Esophagus (tissue), 2 donors: ENCODE data around the gene REN. TPM values are rescaled to one million over a fixed set of nuclear protein-coding genes. Genes with fewer than 3 reads are reported as not detected.

ENCODE experiments used
- H3K27ac ChIP-seq, 2 donors: one replicate each; pipeline ENCODE4 v1.5.1; 2013; ENCODE audit warnings: low read depth in 2 of 2, mild to moderate bottlenecking in 2 of 2, inconsistent platforms in 1 of 2, low read length in 1 of 2, moderate library complexity in 1 of 2
- H3K27me3 ChIP-seq, 2 donors: one replicate each; pipeline ENCODE4 v1.6.1; 2013; ENCODE audit warnings: low read length in 2 of 2, control low read depth in 1 of 2, mild to moderate bottlenecking in 1 of 2; ENCODE audit not compliant: insufficient read depth in 2 of 2, control insufficient read depth in 1 of 2
- H3K36me3 ChIP-seq, 2 donors: one replicate each; pipeline ENCODE4 v1.6.1; 2013; ENCODE audit warnings: low read length in 1 of 2; ENCODE audit not compliant: control insufficient read depth in 2 of 2, insufficient read depth in 2 of 2
- H3K4me1 ChIP-seq, 2 donors: one replicate each; pipeline ENCODE4 v1.6.1; 2013; ENCODE audit warnings: low read length in 1 of 2; ENCODE audit not compliant: control insufficient read depth in 2 of 2, insufficient read depth in 2 of 2
- H3K4me3 ChIP-seq, 2 donors: one replicate each; pipeline ENCODE4 v1.5.1; 2013; ENCODE audit warnings: low read length in 2 of 2, mild to moderate bottlenecking in 2 of 2, low read depth in 1 of 2, moderate library complexity in 1 of 2
- H3K9me3 ChIP-seq, 2 donors: one replicate each; pipeline ENCODE4 v1.6.1; 2013; ENCODE audit warnings: mild to moderate bottlenecking in 2 of 2, low read depth in 1 of 2, low read length in 1 of 2, moderate library complexity in 1 of 2; ENCODE audit not compliant: control insufficient read depth in 2 of 2, insufficient read depth in 1 of 2
- WGBS, 2 donors: extraction: QIAGEN DNeasy Blood & Tissue Kit; methylation state at CpG; one replicate each; pipeline ENCODE4 v1.1.7; 2013; 5-methylcytosine and 5-hydroxymethylcytosine counted together
- polyA plus RNA-seq, 2 donors: library from polyadenylated mRNA; stranded (reverse); fragments of 200-250 nt; gene quantifications; one replicate each; pipeline ENCODE4 v1.2.3, GENCODE V29; 2013
- donor health status: healthy with polysubstance abuse.
- donor health status: Bipolar disorder and iron deficiency.

REN gene
- polyA plus RNA-seq, 2 donors = 0.18 to 0.27 TPM

- H3K4me3 ChIP-seq = peak overlapping the region; percentile 66 to 68
- H3K4me1 ChIP-seq = peaks cover 11 to 30% of the 10 kb centered on the region in 2 donors
- peak overlapping the region; percentile 34 to 72 for H3K27ac ChIP-seq
Observed at GRCh38 chr1:204150702-204151551, 15.2 kb downstream of the REN start.

DNA sequence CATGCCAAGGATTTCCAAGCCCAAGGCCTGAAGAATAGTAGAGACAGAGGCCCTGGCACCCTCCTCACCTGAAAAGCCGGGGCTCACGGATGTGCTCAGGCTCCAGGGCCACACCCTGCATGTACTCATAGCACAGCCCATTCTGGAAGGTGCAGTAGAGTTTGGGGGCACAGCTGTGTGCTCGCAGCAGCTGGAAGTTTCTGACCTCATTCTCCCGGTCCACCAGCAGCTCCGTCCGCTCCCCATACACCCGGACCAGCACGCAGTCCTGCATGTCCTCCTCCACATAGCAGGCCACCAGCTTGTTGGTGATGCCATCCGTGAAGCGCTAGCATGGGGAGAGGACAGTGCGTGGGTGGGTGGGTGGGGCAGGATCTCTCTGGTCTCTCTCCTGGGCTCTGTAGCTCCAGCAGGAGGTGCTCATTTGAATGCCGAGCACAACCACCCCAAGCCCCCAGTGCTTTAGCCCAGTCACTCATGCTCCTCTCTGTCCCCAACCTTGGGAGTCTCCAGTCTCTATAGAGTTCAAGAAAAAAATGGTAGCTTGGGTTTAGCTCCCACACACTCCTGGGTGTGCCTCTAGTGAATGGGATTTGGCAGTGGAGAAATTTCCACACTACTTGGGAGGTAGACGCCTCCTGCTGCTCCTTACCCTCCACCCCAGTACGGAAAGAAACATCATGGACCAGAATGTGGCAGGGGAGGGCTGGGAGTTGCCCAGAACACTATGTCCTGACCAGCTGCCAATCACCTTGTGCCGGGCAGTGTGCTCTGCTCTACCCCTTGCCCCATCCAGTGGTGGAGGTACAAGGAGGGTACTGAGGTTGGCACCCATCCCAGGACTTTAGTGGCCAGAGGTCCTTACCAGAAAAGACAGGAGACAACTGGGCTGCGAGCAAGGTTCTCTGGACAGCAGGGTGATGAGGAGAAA, 16.2 kb downstream of the REN start:
- Histone ChIP-seq H3K4me3 (no peak overlapping the region), H3K36me3 (peaks cover 0 to 3% of the 10 kb centered on the region in 2 donors), H3K27ac (peak overlapping the region in 1 of 2 donors; percentile 47), H3K9me3 (no peaks in the 10 kb centered on the region), H3K4me1 (peaks cover 10 to 25% of the 10 kb centered on the region in 2 donors), H3K27me3 (no peaks in the 10 kb centered on the region)
- WGBS, 2 donors = 73 to 79% methylated on average over 16 of the region's 16 CpGs

More at GRCh38 chr1:204150702-204151551, 15.2 kb downstream of the REN start:
- H3K27me3 ChIP-seq = no peaks in the 10 kb centered on the region
- no peaks in the 10 kb centered on the region for H3K9me3 ChIP-seq
- peaks cover 0 to 2% of the 10 kb centered on the region in 2 donors for H3K36me3 ChIP-seq
- whole genome bisulfite sequencing, 2 donors = 28 to 31% methylated on average over 33 of the region's 33 CpGs

GRCh38 chr1:204149107-204149506, 17.0 kb downstream of the REN start:
- H3K27ac ChIP-seq = peak overlapping the region in 1 of 2 donors; percentile 7
- 43 to 51% methylated on average over 2 of the region's 2 CpGs for WGBS, 2 donors
- H3K36me3 ChIP-seq = peaks cover 0 to 3% of the 10 kb centered on the region in 2 donors
- no peaks in the 10 kb centered on the region for H3K27me3 ChIP-seq
- H3K4me3 ChIP-seq = no peak overlapping the region
- H3K9me3 ChIP-seq = no peaks in the 10 kb centered on the region
- peaks cover 8 to 19% of the 10 kb centered on the region in 2 donors for H3K4me1 ChIP-seq

DNA sequence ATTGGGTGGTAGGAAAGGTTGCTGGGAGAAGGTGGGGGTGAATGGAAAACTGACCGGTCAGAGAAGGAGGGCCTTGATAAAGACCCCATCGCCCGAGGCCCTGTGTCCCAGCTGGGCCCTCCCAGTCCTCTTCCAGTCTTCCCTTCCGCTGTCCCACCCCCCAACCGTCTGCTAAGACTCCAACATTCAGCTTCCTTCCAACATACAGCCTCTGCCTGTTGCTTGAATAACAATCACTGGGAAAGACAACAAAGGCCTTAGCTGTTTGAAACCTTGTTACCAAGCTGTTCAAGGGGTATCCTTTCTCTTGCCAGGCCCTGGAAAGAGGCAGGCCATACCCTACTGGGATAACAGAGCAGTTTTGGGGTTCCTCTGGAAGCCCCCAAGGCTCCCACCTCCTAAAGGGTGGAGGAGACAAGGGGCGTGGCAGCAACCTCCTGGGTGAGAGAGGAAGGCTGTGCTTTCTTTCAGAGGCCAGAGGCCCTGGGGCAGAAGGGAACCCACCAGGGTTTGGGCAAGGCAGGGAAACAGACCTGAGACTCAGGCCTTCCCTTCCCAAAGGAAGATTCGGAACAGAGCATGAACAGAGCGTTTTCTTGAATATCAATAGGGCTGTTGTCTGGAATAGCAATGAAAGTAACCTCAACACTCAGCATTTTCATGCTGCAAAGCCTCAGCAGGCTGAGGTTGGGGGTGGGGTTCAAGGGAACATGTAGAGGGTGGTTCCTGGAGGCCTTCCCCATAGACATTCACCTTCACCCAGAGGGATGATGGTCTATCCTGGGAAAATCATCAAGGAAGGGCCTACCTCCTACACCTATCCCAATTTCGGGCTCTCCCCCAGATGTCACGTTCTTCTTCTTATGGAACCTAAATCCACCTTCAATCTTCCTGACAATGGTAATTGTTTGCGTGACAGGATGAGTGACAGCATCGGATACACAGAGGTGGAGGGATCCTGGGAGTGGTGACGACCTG, 18.4 kb downstream of the REN start:
- H3K9me3 ChIP-seq = no peaks in the 10 kb centered on the region
- no peaks in the 10 kb centered on the region for H3K27me3 ChIP-seq
- H3K4me3 ChIP-seq = no peak overlapping the region
- H3K27ac ChIP-seq = no peak overlapping the region
- peaks cover 0 to 3% of the 10 kb centered on the region in 2 donors for H3K36me3 ChIP-seq
- peaks cover 6 to 14% of the 10 kb centered on the region in 2 donors for H3K4me1 ChIP-seq
- WGBS, 2 donors = 82 to 83% methylated on average over 13 of the region's 13 CpGs

GRCh38 chr1:204146965-204147364, 19.2 kb downstream of the REN start:
- Histone ChIP-seq H3K4me3 (no peak overlapping the region), H3K36me3 (peaks cover 0 to 3% of the 10 kb centered on the region in 2 donors), H3K27me3 (no peaks in the 10 kb centered on the region), H3K9me3 (no peaks in the 10 kb centered on the region), H3K27ac (no peak overlapping the region), H3K4me1 (peaks cover 4 to 8% of the 10 kb centered on the region in 2 donors)
- WGBS, 2 donors = 94 to 95% methylated on average over 7 of the region's 7 CpGs

- Histone ChIP-seq H3K9me3 (no peaks in the 10 kb centered on the region), H3K4me1 (peaks cover 3 to 8% of the 10 kb centered on the region in 2 donors), H3K27me3 (no peaks in the 10 kb centered on the region), H3K4me3 (no peak overlapping the region), H3K36me3 (peaks cover 0 to 3% of the 10 kb centered on the region in 2 donors), H3K27ac (no peak overlapping the region)
- WGBS, 2 donors = 79 to 87% methylated on average over 6 of the region's 6 CpGs
Observed at GRCh38 chr1:204146309-204146708, 19.8 kb downstream of the REN start.

DNA sequence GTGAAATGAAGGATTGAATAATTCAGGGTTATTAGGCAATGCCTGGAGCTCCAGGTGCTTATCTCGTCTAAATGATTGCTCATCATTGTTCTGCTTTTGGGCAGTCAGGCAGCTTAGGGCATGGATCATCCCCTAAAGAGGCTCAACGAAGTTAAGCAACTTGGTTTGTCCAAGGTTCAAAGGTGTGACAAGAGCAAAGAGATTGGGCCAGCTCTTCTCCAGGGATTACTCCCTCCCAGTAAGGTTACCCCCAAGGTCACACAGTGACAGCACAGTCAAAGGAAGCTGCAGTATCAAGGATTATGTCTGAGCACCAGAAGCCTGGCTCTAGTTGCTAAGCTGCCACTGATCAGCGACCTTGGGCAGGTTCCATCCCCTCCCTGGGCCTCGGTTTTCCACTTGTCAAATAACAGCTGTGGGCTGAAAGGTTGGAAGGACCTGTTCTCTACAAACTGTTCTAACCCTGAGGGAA, 21.1 kb downstream of the REN start:
- H3K9me3 ChIP-seq = no peaks in the 10 kb centered on the region
- H3K4me3 ChIP-seq = no peak overlapping the region
- no peak overlapping the region for H3K27ac ChIP-seq
- H3K4me1 ChIP-seq = peaks cover 0 to 4% of the 10 kb centered on the region in 2 donors
- 48 to 52% methylated on average over 4 of the region's 4 CpGs for WGBS, 2 donors
- no peaks in the 10 kb centered on the region for H3K27me3 ChIP-seq
- H3K36me3 ChIP-seq = peaks cover 0 to 3% of the 10 kb centered on the region in 2 donors

DNA sequence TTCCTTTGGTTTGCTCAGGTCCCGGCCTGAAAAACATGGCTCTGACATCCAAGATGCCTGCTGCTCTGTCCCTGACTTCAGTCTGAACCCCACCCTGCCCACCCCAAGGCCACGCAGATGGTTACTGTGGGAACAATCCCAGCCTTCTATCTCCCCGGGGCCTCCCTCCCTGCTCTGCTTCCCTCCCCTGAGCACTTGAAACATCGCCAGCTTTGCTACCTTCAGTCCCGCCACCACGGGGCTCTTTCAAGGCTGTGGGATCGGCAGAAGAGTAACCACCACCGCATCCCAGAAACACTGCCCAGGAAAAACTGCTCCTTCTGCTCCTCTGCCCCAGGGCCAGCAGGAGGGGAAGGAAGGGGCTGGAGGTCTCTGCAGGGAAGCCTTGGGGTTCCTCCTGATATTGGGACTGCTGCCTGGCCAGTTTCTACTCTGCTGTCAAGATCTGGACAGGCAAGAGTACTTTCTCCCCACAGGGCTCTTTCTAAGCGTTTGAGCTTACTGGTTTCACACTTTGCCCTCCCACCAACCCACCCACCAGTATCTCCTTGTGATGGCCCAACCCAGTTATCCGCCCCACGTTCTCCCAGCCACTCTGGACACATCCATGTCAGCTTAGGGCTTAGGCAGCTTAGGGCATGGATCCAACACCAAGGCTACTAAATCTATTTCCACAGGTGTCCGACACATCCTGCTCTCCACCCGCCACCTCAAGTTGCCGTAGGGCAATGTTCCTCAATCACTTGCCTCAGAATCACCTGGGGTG, 22.7 kb downstream of the REN start:
- 68 to 81% methylated on average over 14 of the region's 14 CpGs for WGBS, 2 donors
- H3K4me1 ChIP-seq = peaks cover 1 to 2% of the 10 kb centered on the region in 2 donors

More for the DNA sequence above, 22.7 kb downstream of the REN start:
- H3K4me3 ChIP-seq = no peak overlapping the region
- H3K9me3 ChIP-seq = no peaks in the 10 kb centered on the region
- no peak overlapping the region for H3K27ac ChIP-seq
- no peaks in the 10 kb centered on the region for H3K27me3 ChIP-seq
- peaks cover 0 to 5% of the 10 kb centered on the region in 2 donors for H3K36me3 ChIP-seq
